ENCODE measurements around the gene TLCD3B. TPM values are rescaled to one million over a fixed set of nuclear protein-coding genes. Genes with fewer than 3 reads are reported as not detected.

TLCD3B gene
- total and polyA plus RNA-seq, 7 donors, result 0.54 TPM; not detected in 6

DNA sequence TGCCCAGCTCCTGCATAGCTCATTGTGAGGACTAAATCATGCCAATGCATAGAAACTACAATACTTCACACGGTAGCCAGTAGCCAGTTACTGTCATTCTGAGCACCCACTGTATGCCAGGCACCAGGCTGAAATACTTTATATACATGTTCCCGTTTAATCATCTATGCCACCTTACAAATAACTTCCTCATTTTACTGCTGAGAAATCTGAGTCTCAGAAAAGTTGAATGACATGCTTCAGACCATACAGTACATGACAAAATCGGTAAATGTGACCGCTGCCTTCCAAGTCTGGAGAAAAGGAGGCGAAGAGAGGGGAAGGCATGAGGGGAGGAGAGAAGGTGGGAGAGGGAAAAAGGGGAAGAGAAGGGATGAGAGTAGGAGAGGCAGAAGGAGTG lies 9.2 kb upstream of the TLCD3B start:
- H3K27me3 ChIP-seq, result peaks cover 0 to 11% (median 3%) of the 10 kb centered on the region in 3 donors
- no peaks in the 10 kb centered on the region for H3K36me3 ChIP-seq
- 53 to 65% methylated on average over 5 of the region's 5 CpGs for WGBS, 2 donors
- no peaks in the 10 kb centered on the region for H3K9me3 ChIP-seq
- H3K4me1 ChIP-seq, result no peaks in the 10 kb centered on the region
- no peak for DNase-seq
- intact Hi-C loops (cut with DNase I), result no loop called here
- H3K4me3 ChIP-seq, result no peak overlapping the region
- TF ChIP-seq POLR2AphosphoS5 (IDR thresholded peaks at IDR 0.05) (no peak), EP300 (IDR thresholded peaks at IDR 0.05) (no peak)
- TF ChIP-seq, protein P1, sequence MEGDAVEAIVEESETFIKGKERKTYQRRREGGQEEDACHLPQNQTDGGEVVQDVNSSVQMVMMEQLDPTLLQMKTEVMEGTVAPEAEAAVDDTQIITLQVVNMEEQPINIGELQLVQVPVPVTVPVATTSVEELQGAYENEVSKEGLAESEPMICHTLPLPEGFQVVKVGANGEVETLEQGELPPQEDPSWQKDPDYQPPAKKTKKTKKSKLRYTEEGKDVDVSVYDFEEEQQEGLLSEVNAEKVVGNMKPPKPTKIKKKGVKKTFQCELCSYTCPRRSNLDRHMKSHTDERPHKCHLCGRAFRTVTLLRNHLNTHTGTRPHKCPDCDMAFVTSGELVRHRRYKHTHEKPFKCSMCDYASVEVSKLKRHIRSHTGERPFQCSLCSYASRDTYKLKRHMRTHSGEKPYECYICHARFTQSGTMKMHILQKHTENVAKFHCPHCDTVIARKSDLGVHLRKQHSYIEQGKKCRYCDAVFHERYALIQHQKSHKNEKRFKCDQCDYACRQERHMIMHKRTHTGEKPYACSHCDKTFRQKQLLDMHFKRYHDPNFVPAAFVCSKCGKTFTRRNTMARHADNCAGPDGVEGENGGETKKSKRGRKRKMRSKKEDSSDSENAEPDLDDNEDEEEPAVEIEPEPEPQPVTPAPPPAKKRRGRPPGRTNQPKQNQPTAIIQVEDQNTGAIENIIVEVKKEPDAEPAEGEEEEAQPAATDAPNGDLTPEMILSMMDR (IDR thresholded peaks at IDR 0.05), result no peak
- H3K27ac ChIP-seq, result no peak overlapping the region

DNA sequence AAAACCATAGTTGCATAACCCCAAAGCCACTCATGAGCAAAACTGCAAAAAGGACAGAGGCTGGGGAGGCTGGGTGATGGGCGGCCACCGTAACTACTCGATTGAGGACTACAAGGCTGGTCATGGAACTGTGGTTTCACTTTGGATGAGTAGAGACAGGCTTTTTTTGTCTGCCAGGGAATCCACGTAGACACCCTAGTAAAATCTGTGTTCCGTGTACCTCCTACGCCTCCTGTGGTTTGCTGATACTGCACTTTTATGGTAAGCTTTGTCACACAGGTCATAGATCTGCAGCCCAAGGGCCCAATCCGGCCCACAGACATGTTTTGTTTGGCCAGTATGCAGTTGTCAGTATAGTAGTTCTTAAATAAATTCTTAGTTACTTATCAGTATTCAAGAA lies 2.2 kb upstream of the TLCD3B start:
- 62 to 63% methylated on average over 7 of the region's 7 CpGs for WGBS, 2 donors
- peaks cover 44 to 80% (median 69%) of the 10 kb centered on the region in 3 donors for H3K27me3 ChIP-seq

GRCh38 chr16:30032083-30032819 lies 1.2 kb upstream of the TLCD3B start:
- DNase-seq, result no peak
- Histone ChIP-seq H3K36me3 (no peaks in the 10 kb centered on the region), H3K4me3 (no peak overlapping the region), H3K9me3 (no peaks in the 10 kb centered on the region), H3K27me3 (peaks cover 44 to 90% (median 73%) of the 10 kb centered on the region in 3 donors), H3K27ac (no peak overlapping the region), H3K4me1 (peaks cover 0 to 13% (median 9%) of the 10 kb centered on the region in 4 donors)
- TF ChIP-seq EP300 (IDR thresholded peaks at IDR 0.05), result no peak
- no peak for TF ChIP-seq POLR2A (IDR thresholded peaks at IDR 0.05)
- TF ChIP-seq POLR2AphosphoS5 (IDR thresholded peaks at IDR 0.05), result no peak
- TF ChIP-seq, protein P1 (IDR thresholded peaks at IDR 0.05), result peak in 3 of 4 experiments; percentile 31 to 55 (median 51)
- intact Hi-C loops (cut with DNase I), result no loop called here
- 25 to 32% methylated on average over 12 of the region's 12 CpGs for WGBS, 2 donors

More for the DNA sequence above, 2.2 kb upstream of the TLCD3B start:
- intact Hi-C loops (cut with DNase I), result no loop called here
- TF ChIP-seq, protein P1 (IDR thresholded peaks at IDR 0.05), result no peak
- TF ChIP-seq POLR2A (IDR thresholded peaks at IDR 0.05) (no peak), POLR2AphosphoS5 (IDR thresholded peaks at IDR 0.05) (no peak), EP300 (IDR thresholded peaks at IDR 0.05) (no peak)
- Histone ChIP-seq H3K9me3 (no peaks in the 10 kb centered on the region), H3K36me3 (no peaks in the 10 kb centered on the region), H3K4me3 (no peak overlapping the region), H3K4me1 (peaks cover 0 to 13% (median 9%) of the 10 kb centered on the region in 4 donors), H3K27ac (no peak overlapping the region)
- no peak for DNase-seq

DNA sequence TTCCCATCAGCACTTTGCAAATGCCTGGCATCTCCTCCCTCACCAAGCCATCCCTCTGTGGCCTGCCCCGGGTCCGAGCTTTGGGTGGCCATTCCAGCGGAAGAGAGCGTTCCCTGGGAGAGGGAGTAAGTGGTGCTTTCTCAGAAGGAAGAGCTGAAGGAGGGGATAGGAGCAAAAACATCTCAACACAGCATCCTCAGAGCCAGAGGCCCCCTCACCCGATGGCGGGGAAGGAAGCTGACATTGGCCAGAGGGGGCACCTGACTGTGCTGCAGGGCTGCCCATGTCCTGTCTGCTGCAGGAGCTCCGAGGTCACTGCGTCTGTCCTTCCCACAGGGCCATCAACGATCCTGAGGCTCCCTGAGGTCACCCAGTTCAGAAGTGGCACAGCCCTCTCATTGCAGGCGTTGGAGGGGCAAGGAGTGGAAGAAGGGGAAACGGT lies 427 bp upstream of the TLCD3B start:
- WGBS, 2 donors, result 25 to 29% methylated on average over 11 of the region's 11 CpGs
- intact Hi-C loops (cut with DNase I), result no loop called here
- no peaks in the 10 kb centered on the region for H3K36me3 ChIP-seq
- H3K27me3 ChIP-seq, result peaks cover 44 to 96% (median 79%) of the 10 kb centered on the region in 3 donors
- no peak overlapping the region for H3K27ac ChIP-seq
- H3K4me1 ChIP-seq, result peaks cover 0 to 13% (median 9%) of the 10 kb centered on the region in 4 donors
- peak overlapping the region in 1 of 4 donors; percentile 14 for H3K4me3 ChIP-seq
- no peaks in the 10 kb centered on the region for H3K9me3 ChIP-seq
- TF ChIP-seq, protein P1 (IDR thresholded peaks at IDR 0.05), result no peak
- TF ChIP-seq POLR2A (IDR thresholded peaks at IDR 0.05) (no peak), EP300 (IDR thresholded peaks at IDR 0.05) (no peak), POLR2AphosphoS5 (IDR thresholded peaks at IDR 0.05) (no peak)
- no peak for DNase-seq
